Aorta (tissue), 5 donors: Measurements from ENCODE around the gene ANK2. TPM values are rescaled to one million over a fixed set of nuclear protein-coding genes. Genes with fewer than 3 reads are reported as not detected.

Source experiments
- ATAC-seq: fragments of 200-7000 bp; cut with Tn5 transposase; one replicate; pipeline ENCODE4 v1.9.1; 2022; ENCODE audit warnings: moderate library complexity; ENCODE audit not compliant: low FRiP score
- DNase-seq, 2 donors: peaks; one replicate each; pipeline ENCODE4 v3.0.0-alpha.2; 2020
- H3K27ac ChIP-seq, 2 donors: one replicate each; pipeline ENCODE4 v1.5.1; 2013; ENCODE audit warnings: low read length in 2 of 2, mild to moderate bottlenecking in 2 of 2, moderate library complexity in 2 of 2, control low read depth in 1 of 2, inconsistent platforms in 1 of 2, low read depth in 1 of 2
- H3K27me3 ChIP-seq, 2 donors: one replicate each; pipeline ENCODE4 v1.6.1; 2013; ENCODE audit warnings: control low read depth in 1 of 2, low read length in 1 of 2, mild to moderate bottlenecking in 1 of 2, moderate library complexity in 1 of 2; ENCODE audit not compliant: insufficient read depth in 2 of 2, control insufficient read depth in 1 of 2
- H3K36me3 ChIP-seq, 2 donors: one replicate each; pipeline ENCODE4 v1.6.1; 2013; ENCODE audit warnings: control low read depth in 1 of 2, low read length in 1 of 2, mild to moderate bottlenecking in 1 of 2; ENCODE audit not compliant: insufficient read depth in 2 of 2, control insufficient read depth in 1 of 2
- H3K4me1 ChIP-seq, 2 donors: one replicate each; pipeline ENCODE4 v1.6.1; 2013; ENCODE audit warnings: low read length in 2 of 2, control low read depth in 1 of 2, mild to moderate bottlenecking in 1 of 2, moderate library complexity in 1 of 2; ENCODE audit not compliant: insufficient read depth in 2 of 2, control insufficient read depth in 1 of 2
- H3K4me3 ChIP-seq, 2 donors: one replicate each; pipeline ENCODE4 v1.5.1; 2013; ENCODE audit warnings: low read length in 2 of 2, control low read depth in 1 of 2, mild to moderate bottlenecking in 1 of 2
- H3K9me3 ChIP-seq: one replicate; pipeline ENCODE4 v1.6.1; 2013; ENCODE audit warnings: mild to moderate bottlenecking, low read length; ENCODE audit not compliant: control insufficient read depth
- WGBS, 2 donors: extraction: QIAGEN DNeasy Blood & Tissue Kit; methylation state at CpG; one replicate each; pipeline ENCODE4 v1.1.7; 2013; 5-methylcytosine and 5-hydroxymethylcytosine counted together
- intact Hi-C, 2 donors: fragments of 100-400 bp; cut with DNase I; formaldehyde crosslinking; loops; one replicate each; pipeline versions ENCODE4 v1.14.2 to v1.15.0; 2022
- microRNA-seq, 2 donors: library from miRNA; unstranded; fragments of <30 nt; microRNA quantifications; one replicate each; pipeline ENCODE4 v1.2.0, GENCODE V29; 2020
- polyA plus RNA-seq, 2 donors: library from polyadenylated mRNA; stranded (reverse); fragments of 200-250 nt; gene quantifications; one replicate each; pipeline ENCODE4 v1.2.3, GENCODE V29; 2013
- total RNA-seq, 2 donors: library from RNA; stranded (reverse); fragmentation: NEBNext Ultra II Directional; extraction: Animal tissue kit (Norgen Biotek cat#: 25700); gene quantifications; one replicate each; pipeline ENCODE4 v1.2.1, GENCODE V29; 2021
- donor health status: healthy with polysubstance abuse.
- donor health status: Bipolar disorder and iron deficiency.
- donor health status: DM: no; HTN: no; CAD: no.
- donor health status: DM: no; HTN: no; CAD: no.
- donor health status: DM: yes; HTN: yes; CAD: no.

Gene ANK2
- total and polyA plus RNA-seq, 4 donors = 1.6 to 117 (median 36.6) TPM

DNA sequence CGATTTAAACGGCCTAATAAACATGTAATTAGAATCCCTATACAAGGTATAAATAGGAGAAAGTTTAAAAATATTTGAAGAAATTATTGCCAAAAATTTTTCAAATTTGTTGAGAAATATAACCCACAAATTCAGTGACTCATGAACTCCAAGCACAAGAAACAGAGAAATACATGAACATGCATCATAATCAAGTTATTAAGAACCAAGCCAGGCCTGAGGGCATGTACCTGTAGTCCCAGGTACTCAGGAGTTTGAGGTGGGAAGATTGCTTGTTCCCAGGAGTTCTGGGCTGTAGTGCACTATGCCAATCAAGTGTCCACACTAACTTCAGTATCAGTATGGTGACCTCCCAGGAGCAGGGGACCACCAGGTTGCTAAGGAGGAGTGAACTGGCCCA, 370.2 kb downstream of the ANK2 start:
- intact Hi-C loops = no loop called here
- DNase-seq (no peak), ATAC-seq (no peak)
- Histone ChIP-seq H3K4me1 (no peaks in the 10 kb centered on the region), H3K9me3 (no peaks in the 10 kb centered on the region), H3K27me3 (no peaks in the 10 kb centered on the region), H3K27ac (no peak overlapping the region), H3K4me3 (no peak overlapping the region), H3K36me3 (no peaks in the 10 kb centered on the region)
- 95 to 98% methylated on average over 2 of the region's 2 CpGs for WGBS, 2 donors

DNA sequence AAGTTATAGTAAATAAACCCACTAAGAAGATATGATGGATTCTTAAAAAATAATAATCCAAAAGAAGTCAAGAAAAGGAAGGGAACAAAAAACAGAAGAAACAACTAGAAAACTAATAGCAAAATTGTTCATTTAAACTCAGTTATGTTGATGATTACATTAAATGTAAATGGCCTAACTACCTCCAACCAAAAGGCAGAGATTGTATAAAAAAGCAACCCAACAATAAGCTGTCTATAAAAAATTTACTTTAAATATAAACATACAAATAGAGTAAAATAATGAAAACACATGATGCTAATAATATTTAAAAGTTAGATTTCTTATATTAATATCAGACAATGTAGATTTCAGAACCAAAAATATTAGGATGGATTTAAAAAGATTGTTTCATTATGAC, 371.5 kb downstream of the ANK2 start:
- H3K27ac ChIP-seq = no peak overlapping the region

DNA sequence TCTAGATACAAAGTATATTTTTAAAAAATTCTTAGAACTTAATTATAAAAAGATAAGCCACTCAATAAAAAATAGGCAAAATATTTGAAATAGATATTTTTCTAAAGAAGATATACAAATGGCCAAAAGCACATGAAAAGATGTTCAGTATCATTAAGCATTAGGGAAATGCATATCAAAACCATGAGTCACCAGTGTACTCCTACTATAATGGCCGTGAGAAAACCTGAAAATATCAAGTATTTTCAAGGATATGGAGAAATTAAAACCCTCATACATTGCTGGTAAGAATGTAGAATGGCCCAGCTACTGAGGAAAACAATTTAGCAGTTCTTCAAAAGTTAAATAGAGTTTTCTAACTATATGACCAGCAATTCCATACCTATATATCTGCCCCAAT, 374.2 kb downstream of the ANK2 start:
- Histone ChIP-seq H3K36me3 (no peaks in the 10 kb centered on the region), H3K4me3 (no peak overlapping the region), H3K9me3 (no peaks in the 10 kb centered on the region), H3K27me3 (no peaks in the 10 kb centered on the region), H3K27ac (no peak overlapping the region), H3K4me1 (no peaks in the 10 kb centered on the region)
- 77 to 80% methylated on average over 1 of the region's 1 CpG for WGBS, 2 donors
- intact Hi-C loops = no loop called here
- ATAC-seq (no peak), DNase-seq (no peak)

More for the DNA sequence above, 371.5 kb downstream of the ANK2 start:
- Histone ChIP-seq H3K4me3 (no peak overlapping the region), H3K36me3 (no peaks in the 10 kb centered on the region), H3K9me3 (no peaks in the 10 kb centered on the region), H3K27me3 (no peaks in the 10 kb centered on the region), H3K4me1 (no peaks in the 10 kb centered on the region)
- intact Hi-C loops = no loop called here
- ATAC-seq (no peak), DNase-seq (no peak)

DNA sequence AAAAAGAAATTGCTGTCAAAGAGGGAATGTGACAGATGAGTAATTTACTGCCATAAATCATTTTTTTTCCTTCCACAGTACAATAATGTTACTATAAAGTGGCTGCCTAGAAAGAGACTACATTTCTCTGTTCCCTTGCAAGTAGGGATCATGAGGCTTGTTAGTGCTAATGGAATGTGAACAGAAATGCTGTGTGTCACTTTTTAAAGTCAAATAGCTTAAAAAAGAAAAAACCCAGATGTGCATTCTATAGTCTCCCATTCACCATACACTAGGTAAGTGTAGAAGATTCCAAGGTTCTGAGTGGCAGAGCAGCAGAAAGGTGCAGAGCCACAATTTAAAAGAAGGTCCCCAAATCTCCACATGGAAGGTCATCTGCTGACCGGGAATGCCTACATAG, 383.7 kb downstream of the ANK2 start:
- ATAC-seq (no peak), DNase-seq (no peak)
- Histone ChIP-seq H3K36me3 (no peaks in the 10 kb centered on the region), H3K27me3 (no peaks in the 10 kb centered on the region), H3K4me1 (peaks cover 7 to 15% of the 10 kb centered on the region in 2 donors), H3K9me3 (no peaks in the 10 kb centered on the region), H3K27ac (no peak overlapping the region), H3K4me3 (no peak overlapping the region)
- WGBS, 2 donors = 90 to 91% methylated on average over 1 of the region's 1 CpG
- intact Hi-C loops = loop anchor here in 1 of 2 donors (5.0 kb wide), 1 partner anchor 39 kb away; no protein-coding TSS in a partner anchor

Small RNA genes within 50 kb of the gene (microRNA-seq; reads per million reads assigned to microRNA genes)
- gene MIR1243 = 0 to 0.99 reads per million in 2 donors
- gene MIR8082 = 0 reads per million in 2 donors
